Ascending aorta (tissue), 2 donors: Measurements from ENCODE around the gene RAD51. TPM values are rescaled to one million over a fixed set of nuclear protein-coding genes. Genes with fewer than 3 reads are reported as not detected.

Source experiments
- DNase-seq, 2 donors: peaks; one replicate each; pipeline ENCODE4 v3.0.0-alpha.2; 2019; ENCODE audit warnings: low spot score in 2 of 2
- H3K27ac ChIP-seq, 2 donors: fragments of 200-600 bp; sonication (generic); one replicate each; pipeline ENCODE4 v1.5.1; 2016 to 2017; ENCODE audit warnings: mild to moderate bottlenecking in 1 of 2
- H3K27me3 ChIP-seq: fragments of 200-600 bp; sonication (generic); one replicate; pipeline ENCODE4 v1.5.1; 2017
- H3K36me3 ChIP-seq, 2 donors: fragments of 200-600 bp; sonication (generic); one replicate each; pipeline ENCODE4 v1.5.1; 2016
- H3K4me1 ChIP-seq, 2 donors: fragments of 200-600 bp; sonication (generic); one replicate each; pipeline ENCODE4 v1.5.1; 2016 to 2017; ENCODE audit warnings: mild to moderate bottlenecking in 1 of 2
- H3K4me3 ChIP-seq, 2 donors: fragments of 200-600 bp; sonication (generic); one replicate each; pipeline ENCODE4 v1.5.1; 2016 to 2017; ENCODE audit warnings: mild to moderate bottlenecking in 1 of 2
- H3K9me3 ChIP-seq, 2 donors: fragments of 200-600 bp; sonication (generic); one replicate each; pipeline ENCODE4 v1.5.1; 2016
- CTCF ChIP-seq, 3 experiments: fragments of 200-600 bp in 2 of 3; fragments of 450-650 bp in 1 of 3; sonication (generic) in 2 of 3; IDR thresholded peaks; one replicate each; pipeline ENCODE4 v1.5.1; 2016 to 2019; ENCODE audit warnings: antibody characterized with exemption in 3 of 3, mild to moderate bottlenecking in 1 of 3, moderate library complexity in 1 of 3
- intact Hi-C: fragments of 100-400 bp; cut with DNase I; formaldehyde crosslinking; loops from one replicate; pipeline ENCODE4 v1.15.1; 2023
- total RNA-seq: library from RNA; depleted of rRNA; stranded (reverse); fragments of >200 nt; gene quantifications from one replicate; pipeline ENCODE4 v1.1.0, GENCODE V29; 2016

The RAD51 gene
- total RNA-seq, 1 donor from 2014 or later, result not detected

- TF ChIP-seq CTCF (IDR thresholded peaks at IDR 0.05), result no peak
- H3K27me3 ChIP-seq, result no peaks in the 10 kb centered on the region
- H3K4me3 ChIP-seq, result peak overlapping the region; percentile 55 to 80
- peaks cover 0 to 15% of the 10 kb centered on the region in 2 donors for H3K36me3 ChIP-seq
- no peaks in the 10 kb centered on the region for H3K9me3 ChIP-seq
- H3K4me1 ChIP-seq, result peaks cover 5 to 16% of the 10 kb centered on the region in 2 donors
- H3K27ac ChIP-seq, result peak overlapping the region; percentile 81 to 82
- DNase-seq, result no peak
- intact Hi-C loops, result loop anchor here (1.0 kb wide), 1 partner anchor 130 kb away; the partner anchor contains the start of gene VPS18
Measured at GRCh38 chr15:40764629-40765103, 69.7 kb downstream of the RAD51 start.

GRCh38 chr15:40766194-40766815, 71.3 kb downstream of the RAD51 start:
- peaks cover 5 to 16% of the 10 kb centered on the region in 2 donors for H3K4me1 ChIP-seq
- no peaks in the 10 kb centered on the region for H3K27me3 ChIP-seq
- peaks cover 0 to 15% of the 10 kb centered on the region in 2 donors for H3K36me3 ChIP-seq
- H3K4me3 ChIP-seq, result no peak overlapping the region
- peak overlapping the region; percentile 81 to 82 for H3K27ac ChIP-seq
- no peaks in the 10 kb centered on the region for H3K9me3 ChIP-seq
- intact Hi-C loops, result no loop called here
- TF ChIP-seq CTCF (IDR thresholded peaks at IDR 0.05), result no peak
- no peak for DNase-seq

- H3K9me3 ChIP-seq, result no peaks in the 10 kb centered on the region
- DNase-seq, result no peak
- H3K27me3 ChIP-seq, result no peaks in the 10 kb centered on the region
- no peak for TF ChIP-seq CTCF (IDR thresholded peaks at IDR 0.05)
- peaks cover 6 to 23% of the 10 kb centered on the region in 2 donors for H3K36me3 ChIP-seq
- peak overlapping the region; percentile 81 to 82 for H3K27ac ChIP-seq
- no peak overlapping the region for H3K4me3 ChIP-seq
- intact Hi-C loops, result no loop called here
- peaks cover 5 to 16% of the 10 kb centered on the region in 2 donors for H3K4me1 ChIP-seq
Measured at GRCh38 chr15:40766906-40767837, 72.2 kb downstream of the RAD51 start.

GRCh38 chr15:40767838-40768500, 73.0 kb downstream of the RAD51 start:
- H3K4me1 ChIP-seq, result peaks cover 5 to 16% of the 10 kb centered on the region in 2 donors
- intact Hi-C loops, result no loop called here
- H3K4me3 ChIP-seq, result no peak overlapping the region
- no peak for DNase-seq
- H3K27me3 ChIP-seq, result no peaks in the 10 kb centered on the region
- no peak for TF ChIP-seq CTCF (IDR thresholded peaks at IDR 0.05)
- H3K36me3 ChIP-seq, result peaks cover 11 to 30% of the 10 kb centered on the region in 2 donors
- H3K9me3 ChIP-seq, result no peaks in the 10 kb centered on the region
- H3K27ac ChIP-seq, result peak overlapping the region in 1 of 2 donors; percentile 18

- intact Hi-C loops, result no loop called here
- Histone ChIP-seq H3K4me1 (peaks cover 5 to 16% of the 10 kb centered on the region in 2 donors), H3K36me3 (peaks cover 11 to 37% of the 10 kb centered on the region in 2 donors), H3K27me3 (no peaks in the 10 kb centered on the region), H3K27ac (peak overlapping the region; percentile 12 to 18), H3K9me3 (no peaks in the 10 kb centered on the region), H3K4me3 (no peak overlapping the region)
- no peak for TF ChIP-seq CTCF (IDR thresholded peaks at IDR 0.05)
- DNase-seq, result no peak
Measured at GRCh38 chr15:40768521-40769273, 73.7 kb downstream of the RAD51 start.
